Ammon's horn (tissue), 1 donor: Measurements from ENCODE around the gene STAP2.

Experiments used
- DNase-seq: peaks from one replicate; pipeline ENCODE4 v3.0.0-alpha.2; 2016; ENCODE audit warnings: low spot score

The STAP2 gene

DNA sequence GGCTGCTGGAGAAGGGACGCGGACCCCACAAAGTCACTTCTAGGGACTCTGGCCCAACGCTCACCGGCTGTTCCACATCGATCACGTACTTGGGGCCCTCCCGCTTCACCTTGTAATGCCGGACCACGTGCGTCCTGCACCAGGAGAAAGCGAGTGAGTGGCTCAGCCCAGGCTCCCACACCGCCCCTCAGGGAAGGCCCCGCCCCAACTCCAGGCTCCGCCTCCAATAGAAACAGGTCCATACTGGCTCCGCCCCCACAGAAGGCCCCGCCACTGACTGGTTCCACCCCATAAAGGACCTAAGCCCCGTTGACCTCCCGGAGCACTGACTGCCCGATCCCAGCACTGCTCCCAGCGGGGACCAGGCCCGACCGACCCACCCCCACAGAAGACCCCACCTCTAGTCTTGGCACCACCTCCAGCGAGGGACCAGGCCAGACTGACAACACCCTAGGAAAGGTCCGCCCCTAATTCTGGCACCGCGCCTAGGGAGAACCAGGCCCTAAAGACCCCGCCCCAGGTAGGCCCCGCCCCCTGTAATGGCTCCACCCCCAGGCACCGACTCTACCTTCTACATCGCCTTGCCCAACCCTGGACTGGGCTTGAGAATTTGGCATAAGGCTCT, 11.3 kb downstream of the STAP2 start:
- DNase-seq = peak; percentile 72

DNA sequence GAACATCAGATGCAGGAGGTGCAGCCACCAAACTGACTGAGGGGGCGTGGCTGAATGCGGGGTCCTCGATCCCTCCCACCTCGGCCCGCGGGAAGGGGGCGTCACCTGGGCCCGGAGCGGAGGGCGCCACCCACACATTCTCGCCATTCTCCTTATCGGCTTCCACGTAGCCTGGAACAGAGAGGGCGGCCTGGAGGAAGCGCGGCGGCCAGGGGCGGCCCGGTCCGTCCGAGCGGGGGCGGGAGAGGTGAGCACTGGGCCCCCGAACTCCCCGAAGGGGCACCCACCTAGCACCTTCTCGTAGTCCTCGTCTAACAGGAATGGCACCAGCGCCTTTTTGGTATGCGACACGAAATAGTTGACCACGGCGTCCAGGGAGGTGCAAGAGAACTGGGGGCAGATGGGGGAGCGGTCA, 11.8 kb downstream of the STAP2 start:
- no peak for DNase-seq

DNA sequence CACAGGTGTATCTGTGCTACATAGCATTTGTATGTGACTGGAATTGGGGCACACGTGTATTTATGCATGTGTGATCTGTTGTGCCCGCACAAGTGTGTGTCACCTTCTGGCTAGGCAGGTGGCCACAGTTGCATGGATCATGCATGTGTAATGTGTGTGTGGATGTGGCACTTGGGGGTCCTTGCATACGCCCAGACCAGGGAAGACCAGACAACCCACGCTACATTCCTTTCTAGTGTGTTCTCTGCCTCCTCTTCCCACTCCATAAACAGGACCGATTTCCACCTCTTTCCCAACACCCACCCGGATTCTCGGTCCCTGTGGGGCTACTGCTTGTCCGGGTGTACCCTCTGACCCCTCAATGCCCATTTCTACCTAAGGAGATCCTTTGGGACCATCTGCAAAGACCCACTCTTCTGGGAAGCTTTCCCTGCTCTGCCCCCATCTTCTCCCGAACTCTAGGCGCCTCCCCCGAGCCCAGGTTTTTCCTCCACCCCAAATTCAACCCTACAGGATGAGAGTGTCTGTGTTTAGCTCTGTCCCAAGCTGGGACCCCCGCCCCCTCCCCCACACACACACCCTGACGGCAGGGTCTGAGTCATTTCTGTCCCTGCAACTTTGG, 12.3 kb downstream of the STAP2 start:
- DNase-seq = no peak

DNA sequence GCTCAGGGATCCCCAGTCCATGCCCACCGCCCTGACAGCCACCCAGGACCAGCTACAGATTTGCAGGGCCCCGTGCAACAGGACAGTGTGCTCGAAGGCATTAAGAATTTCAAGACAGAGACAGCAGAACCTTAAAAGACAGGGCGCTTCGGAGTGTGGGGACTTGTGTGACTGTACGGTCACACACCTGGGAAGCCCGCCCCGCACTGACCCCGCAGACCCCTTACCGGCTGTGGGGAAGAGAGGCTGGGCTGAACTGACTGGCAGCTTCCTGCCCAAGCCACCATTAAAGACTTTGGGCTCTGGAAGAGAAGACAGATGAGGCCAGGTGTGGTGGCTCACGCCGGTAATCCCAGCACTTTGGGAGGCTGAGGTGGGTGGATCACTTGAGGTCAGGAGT, 14.4 kb downstream of the STAP2 start:
- DNase-seq = no peak

DNA sequence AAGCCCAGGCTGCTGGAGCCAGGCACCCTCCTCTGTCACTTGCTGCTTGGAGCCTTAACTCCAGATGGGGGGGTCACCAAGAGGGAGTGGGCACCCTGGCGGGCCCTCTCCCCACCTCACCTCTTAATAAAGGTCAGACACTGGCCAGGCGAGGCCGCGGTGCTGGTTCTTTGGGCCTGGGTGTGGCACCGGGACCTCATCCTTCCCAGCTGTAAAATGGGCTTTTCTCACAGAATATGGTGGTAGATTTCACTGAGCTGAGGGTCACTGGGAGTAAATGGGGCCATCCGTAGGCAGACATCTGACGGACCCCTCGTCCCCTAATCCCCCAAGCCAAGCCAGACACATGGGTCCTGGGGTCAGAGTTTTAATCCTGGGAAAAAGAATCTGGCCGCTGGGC, 14.9 kb downstream of the STAP2 start:
- DNase-seq = no peak

DNA sequence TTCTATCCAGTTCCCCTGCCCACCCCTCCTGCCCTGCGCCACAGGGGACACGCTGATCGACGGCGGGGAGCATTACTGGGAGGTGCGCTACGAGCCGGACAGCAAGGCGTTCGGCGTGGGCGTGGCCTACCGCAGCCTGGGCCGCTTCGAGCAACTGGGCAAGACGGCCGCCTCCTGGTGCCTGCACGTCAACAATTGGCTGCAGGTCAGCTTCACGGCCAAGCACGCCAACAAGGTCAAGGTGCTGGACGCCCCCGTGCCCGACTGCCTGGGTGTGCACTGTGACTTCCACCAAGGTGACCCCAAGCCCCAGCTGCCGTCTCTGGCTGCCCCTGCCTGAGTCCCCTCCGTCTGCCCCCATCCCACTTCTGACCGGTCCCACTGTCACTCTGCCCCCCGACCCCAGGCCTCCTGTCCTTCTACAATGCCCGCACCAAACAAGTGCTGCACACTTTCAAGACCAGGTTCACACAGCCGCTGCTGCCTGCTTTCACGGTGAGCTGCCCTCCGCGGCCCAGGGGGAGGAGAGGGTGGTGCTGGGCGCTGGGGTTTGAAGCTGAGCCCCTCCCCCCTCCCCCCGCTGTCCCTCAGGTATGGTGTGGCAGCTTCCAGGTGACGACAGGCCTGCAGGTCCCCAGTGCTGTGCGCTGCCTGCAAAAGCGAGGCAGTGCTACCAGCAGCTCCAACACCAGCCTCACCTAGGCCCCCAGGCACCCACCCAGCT, 15.5 kb downstream of the STAP2 start:
- DNase-seq = no peak

DNA sequence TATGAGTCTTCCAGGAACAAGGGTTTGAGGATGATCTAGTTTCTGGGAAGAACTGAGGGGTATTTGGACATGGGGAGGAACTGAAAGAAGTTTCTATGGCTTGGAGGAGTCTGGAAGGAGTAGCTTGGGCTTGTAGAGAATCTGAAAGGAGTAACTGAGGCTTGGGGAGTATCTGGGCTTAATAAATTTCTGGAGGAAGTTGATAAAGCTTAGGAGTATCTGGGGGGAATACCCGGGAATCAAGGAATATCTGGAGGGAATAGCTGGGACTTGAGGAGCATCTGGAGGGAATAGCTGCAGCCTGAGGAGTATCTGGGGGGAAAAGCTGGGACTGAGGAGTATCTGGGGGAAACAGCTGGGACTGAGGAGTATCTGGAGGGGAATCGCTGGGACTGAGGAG, 18.2 kb downstream of the STAP2 start:
- DNase-seq = no peak

DNA sequence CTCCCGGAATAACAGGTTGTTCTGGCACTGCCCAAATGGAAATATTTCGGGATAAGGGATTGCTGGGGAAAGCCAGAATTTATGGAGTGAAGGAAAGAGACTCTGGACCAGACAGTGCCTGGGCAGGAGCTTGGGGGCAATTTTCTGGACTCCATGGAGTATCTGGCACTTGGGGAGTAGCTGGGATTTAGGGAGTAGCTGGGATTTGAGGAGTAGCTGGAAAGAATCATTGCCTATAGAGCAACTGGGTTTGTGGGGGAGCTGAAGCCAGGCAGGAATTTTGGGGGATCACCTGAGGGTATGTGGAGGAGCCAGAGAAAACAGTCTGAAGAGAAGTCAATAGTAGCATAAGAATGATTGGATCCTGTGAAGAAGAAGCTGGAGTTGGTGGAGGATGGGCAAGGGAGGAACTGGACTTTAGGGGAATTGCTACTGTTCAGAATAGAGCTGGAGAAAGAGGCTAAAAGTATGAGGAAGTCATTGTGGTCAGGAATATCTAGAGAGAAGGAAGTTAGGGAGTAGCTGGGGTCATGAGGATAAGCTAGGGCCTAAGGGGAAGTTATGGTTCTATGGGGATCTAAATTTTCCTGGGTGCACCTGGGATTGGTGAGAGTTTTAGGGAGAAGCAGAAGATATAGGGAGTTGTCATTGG, 19.4 kb downstream of the STAP2 start:
- no peak for DNase-seq

DNA sequence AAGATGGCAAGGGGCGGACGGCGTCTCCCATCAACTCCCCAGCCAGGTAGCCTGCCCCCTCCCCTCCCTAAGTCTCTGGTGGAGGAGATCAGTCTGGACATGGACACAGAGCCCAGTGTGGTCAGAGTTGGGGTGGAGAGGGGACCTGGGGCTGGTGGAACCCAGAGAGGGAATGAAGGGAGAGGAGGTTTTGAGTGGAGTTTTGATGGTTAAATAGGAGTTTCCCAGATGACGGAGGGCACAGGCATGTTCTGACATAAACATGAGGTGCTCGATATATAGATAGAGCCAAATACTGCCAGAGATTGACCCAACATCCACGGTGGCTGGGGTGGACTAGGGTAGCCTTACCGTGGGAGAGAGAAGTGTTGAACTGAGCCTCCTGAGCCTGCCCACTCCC, 20.2 kb downstream of the STAP2 start:
- DNase-seq = no peak

DNA sequence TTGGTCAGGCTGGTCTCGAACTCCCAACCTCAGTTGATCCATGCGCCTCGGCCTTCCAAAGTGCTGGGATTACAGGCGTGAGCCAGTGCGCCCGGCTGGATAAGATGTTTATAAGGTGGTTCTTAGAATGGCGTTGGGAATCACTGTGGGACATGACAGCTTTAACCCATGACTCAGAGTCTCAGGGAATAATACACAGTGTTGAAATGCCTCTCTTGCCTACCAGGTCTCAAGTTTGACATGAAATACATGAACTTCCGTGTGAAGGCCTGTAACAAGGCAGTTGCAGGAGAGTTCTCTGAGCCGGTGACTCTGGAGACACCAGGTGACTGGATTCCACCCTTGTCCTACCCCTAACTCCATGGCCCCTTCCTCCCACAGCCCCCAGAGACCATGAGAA, 21.7 kb downstream of the STAP2 start:
- DNase-seq = no peak

DNA sequence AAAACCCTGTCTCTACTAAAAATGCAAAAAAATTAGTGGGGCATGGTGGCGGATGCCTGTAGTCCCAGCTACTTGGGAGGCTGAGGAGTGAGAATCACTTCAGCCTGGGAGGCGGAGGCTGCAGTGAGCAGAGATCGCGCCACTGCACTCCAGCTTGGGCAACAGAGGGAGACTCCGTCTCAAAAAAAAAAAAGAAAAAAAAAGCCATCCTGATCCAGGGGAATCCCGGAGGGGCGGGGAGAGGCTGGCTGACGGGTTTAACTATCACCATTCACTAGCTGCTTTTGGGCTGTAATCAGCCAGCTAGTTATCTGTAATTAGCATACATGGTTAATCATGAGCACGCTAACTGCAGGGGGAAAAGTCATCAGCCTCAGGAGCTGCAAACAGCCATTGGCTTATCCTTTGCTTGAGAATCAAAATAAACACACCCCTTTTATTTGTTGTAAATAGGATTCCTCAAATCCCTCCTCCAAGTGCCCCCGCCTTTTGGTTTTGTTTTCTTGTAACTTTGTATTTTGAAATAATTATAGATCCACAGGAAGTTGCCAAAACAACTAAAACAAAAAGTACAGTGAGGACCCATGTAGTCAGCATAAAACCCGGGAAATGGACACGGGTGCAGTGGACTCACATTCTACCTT, 24.7 kb downstream of the STAP2 start:
- no peak for DNase-seq

DNA sequence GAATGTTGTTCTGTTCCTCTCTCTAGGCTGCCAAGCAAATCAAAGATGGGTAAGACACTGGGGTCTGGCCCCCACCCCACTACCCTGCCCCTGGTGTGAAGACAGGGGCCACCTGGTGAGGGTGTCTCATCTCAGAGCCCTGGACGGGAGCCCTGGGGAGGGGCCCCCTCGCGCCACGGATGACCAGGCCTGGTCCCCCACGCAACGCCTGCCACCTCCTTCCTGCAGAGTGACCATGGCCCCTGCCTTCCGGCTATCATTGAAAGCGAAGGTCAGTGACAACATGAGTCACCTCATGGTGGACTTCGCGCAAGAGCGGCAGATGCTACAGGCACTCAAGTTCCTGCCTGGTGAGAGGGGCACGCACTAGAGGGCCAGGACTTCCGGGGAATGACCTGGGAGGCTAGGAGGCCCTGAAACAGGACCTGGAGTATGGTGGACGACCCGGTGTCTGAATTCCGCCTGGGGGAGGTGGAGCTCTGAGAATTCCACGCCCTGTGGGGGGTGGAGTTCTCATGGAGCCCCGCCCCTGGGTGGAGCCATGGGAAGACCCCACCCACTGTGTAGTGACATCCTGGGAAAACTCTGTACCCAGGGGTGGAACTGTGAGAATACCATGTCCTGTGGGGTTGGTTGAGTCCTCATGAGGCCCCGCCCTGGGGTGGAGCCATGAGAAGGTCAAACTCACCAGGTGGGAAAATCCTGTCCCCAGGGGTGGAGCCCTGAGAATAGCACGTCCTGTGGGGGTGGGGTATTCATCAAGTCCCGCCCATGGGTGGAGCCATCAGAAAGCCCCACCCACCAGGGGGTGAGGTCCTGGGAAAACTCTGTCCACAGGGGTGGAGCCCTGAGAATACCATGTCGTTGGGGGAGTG, 28.1 kb downstream of the STAP2 start:
- no peak for DNase-seq

DNA sequence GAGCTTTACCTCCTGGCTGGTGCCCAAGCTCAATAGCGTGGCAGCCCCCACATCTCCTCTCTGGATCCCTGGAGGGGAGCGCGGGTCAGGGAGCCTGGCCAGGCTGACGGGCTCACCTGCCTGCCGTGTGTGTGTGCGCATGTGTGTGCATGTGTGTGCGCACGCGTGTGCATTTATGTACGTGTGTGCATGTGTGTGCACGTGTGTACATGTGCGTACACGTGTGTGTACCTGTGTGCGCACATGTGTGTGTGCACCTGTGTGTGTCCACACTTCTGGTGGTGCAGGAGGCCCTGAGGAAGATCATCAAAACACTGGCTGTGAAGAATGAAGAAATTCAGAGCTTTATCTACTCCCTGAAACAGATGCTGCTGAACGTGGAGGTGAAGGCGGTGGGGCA, 33.0 kb downstream of the STAP2 start:
- DNase-seq = no peak

DNA sequence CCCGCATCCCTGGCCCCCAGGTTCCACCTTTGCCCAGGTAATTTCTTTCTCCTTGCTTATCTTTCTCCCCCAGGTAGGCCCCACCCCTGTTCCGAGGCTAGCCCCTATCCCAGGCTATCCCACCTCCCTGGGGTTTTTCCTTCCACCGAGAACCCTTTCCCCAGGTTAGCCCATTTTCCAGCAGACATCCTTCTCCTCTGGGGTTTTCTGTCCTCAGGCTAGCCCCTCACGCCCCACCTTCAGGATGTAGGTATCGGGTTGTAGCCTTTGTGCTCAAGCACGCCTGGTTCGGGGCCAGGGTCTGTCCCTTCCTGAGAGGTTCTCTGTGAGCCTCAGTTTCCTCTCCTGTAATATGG, 33.4 kb downstream of the STAP2 start:
- DNase-seq = no peak

DNA sequence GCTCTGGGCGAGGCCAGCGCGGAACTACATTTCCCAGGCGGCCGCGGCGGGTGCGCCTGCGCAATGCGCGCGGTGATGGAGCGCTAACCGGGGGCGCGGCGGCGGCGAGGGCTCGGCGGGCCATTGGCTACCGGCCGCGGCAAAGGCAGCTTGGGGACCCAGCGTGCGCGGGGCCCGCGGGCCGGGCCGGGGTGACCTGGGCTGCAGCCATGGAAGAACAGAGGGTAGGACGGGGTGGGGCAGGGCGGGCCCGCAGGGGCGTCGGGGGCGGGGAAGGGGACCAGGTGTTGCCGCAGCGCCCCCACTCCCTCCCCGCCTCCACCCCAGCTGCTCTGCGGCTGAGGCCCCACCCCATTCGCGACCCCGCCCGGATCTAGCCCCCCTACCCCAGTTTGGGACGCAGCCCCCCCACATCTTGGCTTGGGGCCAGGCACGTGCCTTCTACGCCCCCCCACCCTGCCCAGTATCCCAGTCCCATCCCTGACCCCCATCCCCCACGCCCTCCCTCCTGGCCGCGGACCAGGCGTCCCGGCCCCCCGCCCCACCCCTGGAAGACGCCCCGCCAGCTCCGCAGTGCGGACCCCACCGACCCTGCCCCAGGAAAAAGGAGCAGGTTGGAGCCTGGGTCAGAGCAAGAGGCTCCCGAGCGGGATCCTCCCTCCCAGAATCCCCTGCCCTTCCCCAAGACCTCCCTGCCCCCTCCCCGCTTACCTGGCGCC, 33.9 kb downstream of the STAP2 start, which contains the start of gene FSD1:
Gene FSD1, plus strand, starts transcription at position 61 of the 719 bp plus-strand sequence. Its CDS starts 149 bp downstream, at position 210.
- DNase-seq = peak; percentile 29

DNA sequence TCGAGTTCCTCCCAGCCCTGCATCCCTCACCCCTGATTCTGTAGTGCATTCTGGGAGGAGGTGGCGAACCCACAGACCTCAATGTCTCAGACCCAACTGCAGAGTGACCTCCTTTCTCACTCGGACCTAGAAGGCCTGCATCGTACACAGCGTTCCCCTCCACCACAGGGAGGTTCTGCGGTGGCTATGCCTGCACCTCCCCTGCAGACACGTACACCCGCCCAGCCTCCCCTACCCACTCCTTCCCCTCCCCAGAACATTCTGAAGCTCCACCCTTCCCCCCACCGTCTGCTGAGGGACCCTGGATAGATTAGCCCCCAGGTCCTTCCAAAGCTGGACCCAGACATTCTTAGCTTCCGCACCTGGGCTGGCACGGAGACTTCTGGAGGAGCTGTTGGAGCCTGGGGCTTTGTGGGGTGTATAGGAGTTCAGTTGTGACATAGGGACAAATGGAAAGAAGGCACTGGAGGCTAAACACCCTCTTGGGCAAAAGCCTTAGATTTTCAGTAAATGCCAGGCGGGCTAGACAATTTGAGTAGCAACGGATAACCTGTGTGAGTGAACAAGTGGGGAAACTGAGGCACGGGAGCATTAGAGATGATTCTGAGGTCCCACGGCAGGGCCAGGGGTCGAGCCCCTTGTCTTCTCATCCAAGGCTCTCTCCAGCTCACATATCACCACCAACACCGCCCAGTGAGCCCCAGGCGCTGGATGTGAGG, 34.6 kb downstream of the STAP2 start:
- no peak for DNase-seq

DNA sequence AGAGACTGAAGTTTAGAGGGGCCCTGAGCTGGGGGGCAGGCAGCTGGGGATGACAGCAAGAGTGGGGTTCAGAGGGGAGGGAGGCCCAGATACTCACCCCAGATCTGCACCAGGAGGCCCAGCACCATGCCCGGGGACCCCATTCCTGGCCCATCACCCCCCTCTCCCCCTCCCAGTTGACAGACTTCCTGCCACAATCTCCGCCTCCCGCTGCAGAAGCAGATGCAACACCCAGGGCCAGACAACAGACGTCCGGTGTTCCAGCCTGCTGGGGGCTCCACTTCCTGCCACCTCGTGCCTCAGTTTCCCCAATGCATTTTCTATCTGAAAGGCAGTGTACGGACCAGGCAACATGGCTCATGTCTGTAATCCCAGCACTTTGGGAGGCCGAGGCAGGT, 36.4 kb downstream of the STAP2 start, which contains the start of gene TMIGD2:
Gene TMIGD2, minus strand, starts transcription at position 147 of the 398 bp plus-strand sequence. Its CDS starts 4 bp downstream, at position 143.
- no peak for DNase-seq

DNA sequence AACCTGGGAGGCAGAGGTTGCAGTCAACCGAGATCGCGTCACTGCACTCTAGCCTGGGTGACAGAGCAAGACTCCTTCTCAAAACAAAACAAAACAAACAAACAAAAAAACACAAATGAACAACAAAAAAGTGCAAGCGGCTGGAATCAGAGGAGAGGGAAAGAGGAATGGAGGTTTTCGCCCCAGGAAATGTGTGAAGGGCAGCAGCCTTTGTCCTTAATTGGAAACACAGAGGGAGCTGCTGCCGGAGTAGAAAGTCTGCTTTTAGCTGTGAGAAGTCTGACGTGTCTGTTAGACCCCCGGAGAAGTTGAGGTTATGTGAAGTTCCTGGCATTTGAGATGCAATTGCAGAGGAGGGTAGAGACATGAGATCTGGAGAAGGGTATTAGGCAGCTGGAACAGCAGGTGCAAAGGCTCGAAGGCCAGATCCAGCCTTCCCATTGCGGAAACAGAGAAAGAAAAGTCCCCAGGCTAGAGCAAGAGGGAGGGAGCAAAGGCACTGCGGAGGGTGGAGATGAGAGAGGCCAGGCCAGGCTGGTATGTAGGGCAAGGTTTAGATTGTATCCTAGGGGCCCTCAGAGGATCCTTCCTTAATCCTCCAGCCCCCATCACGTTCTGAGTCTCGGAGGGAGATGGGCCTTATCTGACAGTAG, 36.9 kb downstream of the STAP2 start:
- no peak for DNase-seq

DNA sequence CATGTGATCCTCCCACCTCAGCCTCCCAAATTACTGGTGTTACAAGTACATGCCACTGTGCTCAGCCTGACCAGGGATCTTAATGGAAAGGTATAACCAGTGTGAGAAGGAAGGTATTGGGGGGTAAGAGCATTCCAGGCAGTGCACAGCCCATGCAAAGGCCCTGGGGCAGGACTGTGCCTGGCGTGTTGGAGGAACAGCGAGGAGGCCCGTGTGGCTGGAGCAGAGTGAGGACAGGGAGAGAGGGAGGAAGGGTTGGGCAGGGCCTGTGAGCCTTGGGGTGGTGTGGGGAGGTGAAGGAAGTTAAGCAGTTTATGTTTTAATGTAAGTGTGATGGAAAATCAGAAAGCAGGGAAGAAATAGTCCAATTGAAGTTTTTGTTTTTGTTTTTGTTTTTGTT, 38.0 kb downstream of the STAP2 start:
- no peak for DNase-seq
